LNCaP clone FGC (cell line): Measurements from ENCODE around the gene ACVR2B.

Experiments used
- DNase-seq: peaks from one replicate; pipeline ENCODE4 v3.0.0-alpha.2; 2011; ENCODE audit warnings: low read depth
- H3K4me3 ChIP-seq: 2 replicates; pipeline ENCODE4 v1.5.1; 2011; ENCODE audit warnings: mild to moderate bottlenecking, low read depth, low read length, control low read depth
- CTCF ChIP-seq: IDR thresholded peaks from 2 replicates; pipeline ENCODE4 v1.5.1; 2012; ENCODE audit warnings: mild to moderate bottlenecking; ENCODE audit not compliant: control insufficient read depth, insufficient read depth; ENCODE audit errors: extremely low read depth

ACVR2B gene

GRCh38 chr3:38519651-38520050, 66.0 kb downstream of the ACVR2B start:
- no peak for TF ChIP-seq CTCF
- DNase-seq = no peak
- H3K4me3 ChIP-seq = no peak overlapping the region

GRCh38 chr3:38521391-38521987, 67.8 kb downstream of the ACVR2B start:
- no peak overlapping the region for H3K4me3 ChIP-seq
- peak; percentile 91 for TF ChIP-seq CTCF
- DNase-seq = peak; percentile 42

- TF ChIP-seq CTCF = no peak
- DNase-seq = no peak
Observed at GRCh38 chr3:38522002-38522401, 68.3 kb downstream of the ACVR2B start.

GRCh38 chr3:38524141-38524739, 70.5 kb downstream of the ACVR2B start:
- TF ChIP-seq CTCF = no peak
- H3K4me3 ChIP-seq = no peak overlapping the region
- no peak for DNase-seq

More at GRCh38 chr3:38522002-38522401, 68.3 kb downstream of the ACVR2B start:
- no peak overlapping the region for H3K4me3 ChIP-seq

GRCh38 chr3:38526792-38527191, 73.1 kb downstream of the ACVR2B start:
- no peak for DNase-seq
- TF ChIP-seq CTCF = no peak
- no peak overlapping the region for H3K4me3 ChIP-seq

- no peak overlapping the region for H3K4me3 ChIP-seq
- no peak for DNase-seq
- 0 out of 2 replicates have a peak, but pooled peaks have one; percentile 15 for TF ChIP-seq CTCF
Observed at GRCh38 chr3:38528457-38528856, 74.8 kb downstream of the ACVR2B start.

GRCh38 chr3:38532529-38532928, 78.8 kb downstream of the ACVR2B start:
- no peak for TF ChIP-seq CTCF
- DNase-seq = no peak
- no peak overlapping the region for H3K4me3 ChIP-seq
